Activated gamma-delta T cell (primary cell): ENCODE results near the gene NR6A1.

Experiments
- DNase-seq: peaks from one replicate; lab custom pipeline; 2025; lab: John Stamatoyannopoulos, UW

The NR6A1 gene

DNA sequence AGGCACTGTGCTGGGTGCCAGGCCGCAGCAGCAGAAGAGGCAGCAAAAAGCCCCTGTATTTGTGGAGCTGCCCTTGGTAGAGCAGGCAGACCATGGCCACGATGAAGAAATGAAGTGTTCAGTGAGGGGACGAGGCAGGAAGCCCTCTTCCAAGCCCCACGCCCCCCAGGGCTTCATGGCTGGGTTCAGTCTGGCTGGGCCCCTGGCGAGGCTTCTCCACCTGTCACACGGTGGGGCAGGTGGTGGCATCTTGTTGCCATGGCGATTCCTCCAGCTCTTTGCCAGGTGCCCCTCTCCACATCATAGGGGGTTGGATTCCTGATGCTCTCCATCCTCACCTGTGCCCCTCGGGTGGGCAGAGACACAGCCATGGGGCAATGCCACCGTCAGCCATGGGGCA, 299.4 kb downstream of the NR6A1 start:
- DNase-seq: no peak

DNA sequence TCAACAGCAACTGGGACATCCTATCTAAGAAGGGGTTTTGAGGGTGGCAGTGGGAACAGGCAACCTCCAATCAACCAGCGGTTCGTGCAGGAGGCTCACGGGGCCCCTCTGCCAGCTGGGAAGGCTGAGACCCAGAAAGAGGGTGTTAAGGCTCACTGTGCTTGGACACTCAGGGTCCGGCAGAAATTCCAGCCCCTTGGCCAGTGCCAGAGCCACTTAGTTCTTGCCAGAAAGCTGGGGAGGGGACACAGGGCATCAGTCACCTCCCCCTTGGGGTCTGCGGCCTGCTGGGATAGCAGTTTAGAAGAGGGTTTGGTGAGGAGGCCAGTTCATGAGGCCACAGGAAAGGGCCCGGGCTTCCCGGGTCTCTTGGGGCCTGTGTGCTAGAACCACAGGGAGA, 300.4 kb downstream of the NR6A1 start:
- no peak for DNase-seq

DNA sequence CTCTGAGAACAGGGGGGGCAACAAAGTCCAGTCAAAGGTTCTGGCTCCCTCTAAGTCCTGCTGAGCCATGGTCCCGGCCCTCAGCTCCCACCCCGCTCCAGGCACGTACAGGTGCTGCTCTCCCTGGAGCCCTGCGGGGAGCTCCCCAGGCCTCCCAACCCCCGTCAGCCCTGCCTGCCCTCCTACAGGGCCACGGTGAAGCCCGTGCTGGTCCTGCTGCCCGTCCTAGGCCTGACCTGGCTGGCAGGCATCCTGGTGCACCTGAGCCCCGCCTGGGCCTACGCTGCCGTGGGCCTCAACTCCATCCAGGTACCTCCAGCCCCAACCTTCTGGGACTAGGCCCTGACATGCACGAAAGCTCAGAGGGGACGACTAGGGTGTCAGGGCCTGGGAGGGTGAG, 300.8 kb downstream of the NR6A1 start:
- DNase-seq: no peak

DNA sequence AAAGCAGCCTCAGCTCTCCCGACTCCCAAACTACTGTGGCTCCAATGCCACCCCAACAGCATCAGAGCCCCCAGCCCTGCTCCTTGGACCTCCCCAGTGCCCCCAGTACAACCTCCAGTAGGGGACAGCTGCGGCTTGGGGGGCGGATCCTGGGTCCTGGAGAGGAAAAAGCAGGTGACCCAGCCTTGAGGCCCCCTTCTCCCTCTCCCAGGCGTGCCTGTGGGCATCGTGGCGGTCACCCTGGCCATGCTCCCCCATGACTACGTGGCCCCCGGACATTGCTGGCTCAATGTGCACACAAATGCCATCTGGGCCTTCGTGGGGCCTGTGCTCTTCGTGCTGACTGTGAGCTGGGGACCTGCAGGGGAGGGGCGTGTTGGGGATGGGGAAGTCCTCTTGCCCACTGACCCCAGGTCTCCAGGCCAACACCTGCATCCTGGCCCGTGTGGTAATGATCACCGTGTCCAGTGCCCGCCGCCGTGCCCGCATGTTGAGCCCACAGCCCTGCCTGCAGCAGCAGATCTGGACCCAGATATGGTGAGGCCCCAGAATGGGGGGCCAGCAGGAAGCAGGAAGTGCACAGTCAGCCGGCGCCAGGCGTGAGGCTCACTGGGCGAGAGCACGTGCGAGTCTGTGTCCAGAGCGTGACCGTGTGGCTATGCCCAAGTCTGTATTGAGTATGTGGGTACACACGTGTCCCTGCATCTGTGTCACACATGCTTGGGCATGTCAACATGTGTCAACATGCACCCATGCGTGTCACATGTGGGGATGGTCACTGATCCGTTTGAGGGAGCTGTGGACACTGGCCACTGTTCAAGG, 301.9 kb downstream of the NR6A1 start:
- DNase-seq: no peak

DNA sequence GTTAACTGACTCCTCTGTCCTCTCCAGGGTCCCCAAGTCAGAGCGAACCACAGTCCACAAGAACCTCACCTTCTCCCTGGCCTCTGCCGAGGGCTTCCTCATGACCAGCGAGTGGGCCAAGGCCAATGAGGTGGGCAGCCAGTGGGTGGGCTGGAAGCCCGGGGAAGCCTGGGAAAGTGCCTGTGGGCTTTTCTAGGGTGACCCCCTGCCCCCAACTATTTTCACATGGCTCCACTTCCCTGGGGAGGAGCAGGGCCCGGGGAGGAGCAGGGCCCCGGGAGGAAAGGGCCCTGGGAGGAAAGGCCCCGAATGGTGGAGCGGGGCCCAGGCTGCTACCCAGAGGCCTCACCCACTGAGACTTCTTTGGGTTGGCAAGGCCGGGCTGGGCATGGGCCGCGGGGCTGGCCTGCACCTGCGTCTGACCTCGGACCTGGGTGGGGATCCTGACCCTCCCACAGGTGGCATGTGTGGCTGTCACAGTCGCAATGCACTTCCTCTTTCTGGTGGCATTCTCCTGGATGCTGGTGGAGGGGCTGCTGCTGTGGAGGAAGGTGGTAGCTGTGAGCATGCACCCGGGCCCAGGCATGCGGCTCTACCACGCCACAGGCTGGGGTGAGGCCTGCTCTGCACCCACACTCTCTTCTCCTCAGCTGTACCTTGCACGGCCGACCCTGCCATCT, 302.9 kb downstream of the NR6A1 start:
- DNase-seq: no peak

DNA sequence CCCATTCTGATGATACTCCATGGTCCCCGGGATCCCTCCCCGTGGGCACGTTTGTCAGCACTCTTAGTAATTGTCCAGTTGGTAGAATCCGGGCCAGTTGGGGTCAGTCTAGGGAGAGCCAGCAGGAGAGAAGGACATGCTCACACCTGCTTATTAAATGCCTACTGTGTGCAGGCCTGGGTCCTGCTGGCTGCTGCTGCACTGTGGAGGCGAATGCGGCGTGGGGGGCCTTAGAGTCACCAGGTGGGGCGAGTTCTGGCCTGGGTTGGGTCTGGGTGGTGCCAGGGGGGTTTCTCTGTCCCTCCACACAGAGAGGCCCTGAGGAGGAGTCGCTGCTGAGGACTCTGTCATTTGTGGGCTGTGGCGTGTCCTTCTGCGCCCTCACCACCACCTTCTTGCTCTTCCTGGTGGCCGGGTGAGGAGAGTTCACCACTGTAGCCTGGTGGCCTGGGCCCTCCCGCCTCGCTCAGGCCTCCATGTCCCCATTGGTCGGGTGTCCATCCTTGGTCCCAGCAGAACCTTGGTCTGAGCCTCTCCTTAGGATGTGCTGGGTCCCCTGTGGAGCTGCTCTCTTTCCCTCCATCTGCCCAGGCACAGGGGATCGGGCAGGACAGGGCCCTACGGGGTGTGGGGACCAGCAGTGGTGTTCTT, 303.6 kb downstream of the NR6A1 start:
- no peak for DNase-seq
